ENCODE data around the gene MCIDAS. TPM values are rescaled to one million over a fixed set of nuclear protein-coding genes. Genes with fewer than 3 reads are reported as not detected.

MCIDAS gene
- total RNA-seq, 2 donors from 2014 or later, result not detected

GRCh38 chr5:55223812-55224240 lies 3.3 kb downstream of the MCIDAS start:
- DNase-seq (ENCODE audit: low spot score), result no peak
- intact Hi-C loops (cut with DNase I), result no loop called here

GRCh38 chr5:55222985-55223811 lies 3.9 kb downstream of the MCIDAS start:
- intact Hi-C loops (cut with DNase I), result no loop called here
- no peak for DNase-seq (ENCODE audit: low spot score)

GRCh38 chr5:55222092-55222984 lies 4.8 kb downstream of the MCIDAS start:
- intact Hi-C loops (cut with DNase I), result no loop called here
- no peak for DNase-seq (ENCODE audit: low spot score)

GRCh38 chr5:55220433-55221185 lies 6.5 kb downstream of the MCIDAS start:
- intact Hi-C loops (cut with DNase I), result no loop called here
- no peak for DNase-seq (ENCODE audit: low spot score)

- intact Hi-C loops (cut with DNase I), result no loop called here
- no peak for DNase-seq (ENCODE audit: low spot score)
Measured at GRCh38 chr5:55219770-55220169, 7.3 kb downstream of the MCIDAS start.

GRCh38 chr5:55218967-55219366 lies 8.1 kb downstream of the MCIDAS start:
- intact Hi-C loops (cut with DNase I), result no loop called here
- no peak for DNase-seq (ENCODE audit: low spot score)

- intact Hi-C loops (cut with DNase I), result no loop called here
- DNase-seq (ENCODE audit: low spot score), result no peak
Measured at GRCh38 chr5:55211184-55211874, 15.8 kb downstream of the MCIDAS start.

GRCh38 chr5:55205001-55205400 lies 22.1 kb downstream of the MCIDAS start:
- intact Hi-C loops (cut with DNase I), result no loop called here

GRCh38 chr5:55191165-55191564 lies 36.0 kb downstream of the MCIDAS start:
- DNase-seq (ENCODE audit: low spot score), result no peak
- intact Hi-C loops (cut with DNase I), result no loop called here

More at GRCh38 chr5:55205001-55205400, 22.1 kb downstream of the MCIDAS start:
- no peak for DNase-seq (ENCODE audit: low spot score)

- intact Hi-C loops (cut with DNase I), result no loop called here
Measured at GRCh38 chr5:55188656-55189540, 38.2 kb downstream of the MCIDAS start.

GRCh38 chr5:55187370-55187769 lies 39.7 kb downstream of the MCIDAS start:
- intact Hi-C loops (cut with DNase I), result no loop called here
- DNase-seq (ENCODE audit: low spot score), result no peak

More at GRCh38 chr5:55188656-55189540, 38.2 kb downstream of the MCIDAS start:
- DNase-seq (ENCODE audit: low spot score), result no peak

- no peak for DNase-seq (ENCODE audit: low spot score)
- intact Hi-C loops (cut with DNase I), result no loop called here
Measured at GRCh38 chr5:55180016-55180415, 47.1 kb downstream of the MCIDAS start.

- intact Hi-C loops (cut with DNase I), result no loop called here
- DNase-seq (ENCODE audit: low spot score), result no peak
Measured at GRCh38 chr5:55177078-55177477, 50.0 kb downstream of the MCIDAS start.

- intact Hi-C loops (cut with DNase I), result no loop called here
Measured at GRCh38 chr5:55176176-55176818, 50.8 kb downstream of the MCIDAS start.

GRCh38 chr5:55175781-55176175 lies 51.3 kb downstream of the MCIDAS start:
- intact Hi-C loops (cut with DNase I), result no loop called here

More at GRCh38 chr5:55176176-55176818, 50.8 kb downstream of the MCIDAS start:
- DNase-seq (ENCODE audit: low spot score), result no peak

GRCh38 chr5:55173687-55174230 lies 53.4 kb downstream of the MCIDAS start:
- intact Hi-C loops (cut with DNase I), result no loop called here
- no peak for DNase-seq (ENCODE audit: low spot score)

More at GRCh38 chr5:55175781-55176175, 51.3 kb downstream of the MCIDAS start:
- DNase-seq (ENCODE audit: low spot score), result no peak
